GM12873 (cell line): ENCODE results near the gene GPS1.

Experiments used
- TF ChIP-seq, protein P1 (sequence below): IDR thresholded peaks from 2 replicates; pipeline ENCODE4 v1.5.1; 2012; ENCODE audit warnings: low read depth, mild to moderate bottlenecking, moderate library complexity, low read length, control low read depth; ENCODE audit not compliant: insufficient read depth; ENCODE audit errors: missing control alignments

The GPS1 gene

GRCh38 chr17:82050152-82050760 is 1.4 kb upstream of the GPS1 start:
- TF ChIP-seq, protein P1, sequence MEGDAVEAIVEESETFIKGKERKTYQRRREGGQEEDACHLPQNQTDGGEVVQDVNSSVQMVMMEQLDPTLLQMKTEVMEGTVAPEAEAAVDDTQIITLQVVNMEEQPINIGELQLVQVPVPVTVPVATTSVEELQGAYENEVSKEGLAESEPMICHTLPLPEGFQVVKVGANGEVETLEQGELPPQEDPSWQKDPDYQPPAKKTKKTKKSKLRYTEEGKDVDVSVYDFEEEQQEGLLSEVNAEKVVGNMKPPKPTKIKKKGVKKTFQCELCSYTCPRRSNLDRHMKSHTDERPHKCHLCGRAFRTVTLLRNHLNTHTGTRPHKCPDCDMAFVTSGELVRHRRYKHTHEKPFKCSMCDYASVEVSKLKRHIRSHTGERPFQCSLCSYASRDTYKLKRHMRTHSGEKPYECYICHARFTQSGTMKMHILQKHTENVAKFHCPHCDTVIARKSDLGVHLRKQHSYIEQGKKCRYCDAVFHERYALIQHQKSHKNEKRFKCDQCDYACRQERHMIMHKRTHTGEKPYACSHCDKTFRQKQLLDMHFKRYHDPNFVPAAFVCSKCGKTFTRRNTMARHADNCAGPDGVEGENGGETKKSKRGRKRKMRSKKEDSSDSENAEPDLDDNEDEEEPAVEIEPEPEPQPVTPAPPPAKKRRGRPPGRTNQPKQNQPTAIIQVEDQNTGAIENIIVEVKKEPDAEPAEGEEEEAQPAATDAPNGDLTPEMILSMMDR, result no peak

DNA sequence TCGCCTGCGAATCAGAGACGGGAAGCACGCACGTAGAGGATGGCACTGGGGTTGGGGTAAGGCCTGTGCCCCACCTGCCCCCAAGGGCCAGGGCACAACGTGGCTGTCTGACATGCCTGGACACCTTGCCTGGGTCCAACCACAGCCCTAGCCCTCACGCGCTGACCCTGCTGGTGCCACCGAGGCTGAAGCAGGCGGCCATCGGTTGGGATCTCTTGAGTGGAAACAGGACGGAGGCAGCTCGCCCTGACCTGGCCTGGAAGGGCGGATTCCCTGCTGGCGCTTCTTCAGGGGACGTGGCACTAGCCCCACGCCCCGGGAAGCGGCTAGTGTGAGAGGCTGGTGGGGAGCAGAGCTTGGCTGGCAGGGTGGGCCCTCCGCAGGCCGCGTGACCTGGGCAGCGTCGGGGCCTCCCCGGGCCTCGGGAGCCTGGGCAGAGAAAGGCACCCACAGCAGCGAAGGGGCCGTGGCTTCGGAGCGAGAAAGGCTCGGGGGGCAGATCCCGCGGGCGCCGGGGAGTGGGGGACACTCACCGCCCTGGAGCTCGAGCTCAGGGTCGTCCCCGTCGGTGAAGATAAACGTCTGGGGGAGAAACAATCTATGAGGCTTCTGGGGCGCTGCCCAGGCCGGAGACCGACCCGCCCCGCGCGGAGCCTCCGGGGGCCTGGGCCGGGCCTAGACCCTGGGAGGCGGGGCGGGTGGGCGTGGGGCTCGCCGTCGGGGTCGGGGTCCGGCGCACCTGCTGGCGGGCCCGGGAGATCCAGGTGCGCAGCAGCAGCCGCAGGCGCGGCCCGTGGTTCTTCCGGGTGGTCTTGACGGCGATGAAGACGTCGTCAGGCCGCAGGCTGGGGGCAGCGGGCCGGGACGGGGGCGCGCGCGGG is 697 bp upstream of the GPS1 start:
- TF ChIP-seq, protein P1, result no peak

GRCh38 chr17:82052638-82053059 is 951 bp downstream of the GPS1 start:
- TF ChIP-seq, protein P1, result no peak

DNA sequence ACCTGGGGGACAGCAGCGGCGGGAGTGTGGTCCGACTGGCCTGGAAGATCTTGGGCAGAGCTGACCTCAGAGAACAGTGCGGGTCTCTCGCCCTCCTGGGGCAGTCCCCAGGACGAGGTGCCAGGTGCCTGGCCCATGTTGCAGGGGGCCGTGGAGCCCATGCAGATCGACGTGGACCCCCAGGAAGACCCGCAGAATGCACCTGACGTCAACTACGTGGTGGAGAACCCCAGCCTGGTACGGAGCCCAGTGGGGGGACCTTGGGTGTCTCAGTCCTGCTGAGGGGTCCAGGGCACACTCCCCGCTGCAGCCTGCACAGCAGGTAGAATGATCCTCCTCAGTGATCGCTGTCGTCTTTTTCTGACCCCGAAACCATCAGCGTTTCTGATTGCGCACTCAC is 1.4 kb downstream of the GPS1 start:
- TF ChIP-seq, protein P1, result no peak

- TF ChIP-seq, protein P1, result no peak
Measured at GRCh38 chr17:82053556-82054263, 2.0 kb downstream of the GPS1 start.

DNA sequence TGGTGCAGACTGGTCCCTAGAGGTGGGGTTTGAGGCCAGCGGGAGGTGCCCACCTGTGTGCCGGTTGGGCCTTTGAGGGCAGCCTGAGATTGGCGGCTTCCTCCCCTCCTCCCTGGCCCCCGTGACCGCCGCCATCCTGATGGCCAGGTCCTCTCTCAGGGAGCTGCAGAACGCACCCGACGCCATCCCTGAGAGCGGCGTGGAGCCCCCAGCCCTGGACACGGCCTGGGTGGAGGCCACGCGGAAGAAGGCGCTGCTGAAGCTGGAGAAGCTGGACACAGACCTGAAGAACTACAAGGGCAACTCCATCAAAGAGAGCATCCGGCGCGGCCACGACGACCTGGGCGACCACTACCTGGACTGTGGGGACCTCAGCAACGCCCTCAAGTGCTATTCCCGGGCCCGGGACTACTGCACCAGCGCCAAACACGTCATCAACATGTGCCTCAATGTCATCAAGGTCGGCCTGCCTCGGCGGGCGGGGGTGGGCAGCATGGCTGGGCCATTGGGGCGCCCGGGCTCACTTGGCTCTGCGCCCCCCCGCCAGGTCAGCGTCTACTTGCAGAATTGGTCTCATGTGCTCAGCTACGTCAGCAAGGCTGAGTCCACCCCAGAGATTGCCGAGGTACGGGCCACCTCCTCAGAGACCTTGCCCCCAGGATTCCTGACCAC is 2.8 kb downstream of the GPS1 start:
- TF ChIP-seq, protein P1, result no peak
